ENCODE measurements around the gene TOMM7.

- no peak for TF ChIP-seq CTCF (conservative IDR thresholded peaks at IDR 0.05)
- TF ChIP-seq ZFX (IDR thresholded peaks at IDR 0.05), result no peak
These were observed 33.8 kb upstream of the TOMM7 start for GRCh38 chr7:22856416-22856815.
